Measurements from ENCODE around the gene UTF1.

Gene UTF1

GRCh38 chr10:133267293-133267692 lies 37.3 kb downstream of the UTF1 start:
- DNase-seq = no peak

DNA sequence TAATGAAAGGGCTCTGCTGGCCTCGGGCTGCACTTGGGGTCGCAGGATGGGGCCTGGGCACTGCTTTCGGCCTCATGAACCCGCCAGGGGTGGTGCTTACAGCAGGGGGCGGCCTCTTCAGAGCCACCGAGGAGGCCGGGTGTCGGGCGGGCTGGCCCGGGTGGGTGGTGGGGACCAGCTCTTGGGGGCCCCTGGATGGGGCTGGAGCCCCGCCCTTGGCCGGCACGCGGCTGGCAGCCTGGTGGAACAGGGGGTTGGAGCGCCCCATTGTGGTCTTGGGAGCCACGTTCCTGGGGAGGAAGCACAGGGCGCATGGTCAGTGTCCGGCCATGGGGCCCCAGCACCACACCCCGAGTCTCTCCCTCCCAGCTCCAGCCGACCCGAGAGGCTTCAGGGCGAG lies 37.8 kb downstream of the UTF1 start:
- no peak for DNase-seq

- no peak for DNase-seq
Observed at GRCh38 chr10:133268532-133268931, 38.5 kb downstream of the UTF1 start.

- DNase-seq = no peak
Observed at GRCh38 chr10:133269367-133269766, 39.4 kb downstream of the UTF1 start.

- no peak for DNase-seq
Observed at GRCh38 chr10:133270204-133270603, 40.2 kb downstream of the UTF1 start.

DNA sequence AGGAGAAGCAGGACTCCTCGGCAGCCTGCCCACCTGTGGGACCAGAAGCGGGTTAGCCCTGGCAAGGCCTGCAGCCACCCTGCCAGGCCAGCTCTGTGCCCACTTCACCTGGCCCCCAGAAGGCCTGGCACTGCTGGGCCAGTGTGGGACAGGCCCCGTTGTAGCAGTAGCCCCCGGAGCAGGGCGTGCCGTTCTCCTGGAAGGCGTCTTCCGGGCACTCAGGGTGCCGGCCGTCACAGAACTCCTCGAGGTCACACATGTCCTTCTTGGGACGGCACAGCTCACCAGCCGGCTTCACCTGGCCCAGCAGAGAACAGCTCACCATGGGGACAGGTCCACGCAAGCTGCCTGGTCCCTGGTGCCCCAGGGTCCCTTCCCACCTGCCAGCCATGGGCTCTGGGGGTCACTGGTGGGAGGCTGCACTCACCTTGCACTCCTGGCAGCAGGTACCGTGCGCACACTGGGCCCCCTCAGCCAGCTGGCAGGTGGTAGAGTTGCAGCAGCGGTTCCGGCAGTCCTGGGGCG lies 40.8 kb downstream of the UTF1 start:
- DNase-seq = no peak

- no peak for DNase-seq
Observed at GRCh38 chr10:133271521-133272300, 41.7 kb downstream of the UTF1 start.

- DNase-seq = no peak
Observed at GRCh38 chr10:133272301-133272963, 42.4 kb downstream of the UTF1 start.

- no peak for DNase-seq
Observed at GRCh38 chr10:133272964-133273420, 43.0 kb downstream of the UTF1 start.

DNA sequence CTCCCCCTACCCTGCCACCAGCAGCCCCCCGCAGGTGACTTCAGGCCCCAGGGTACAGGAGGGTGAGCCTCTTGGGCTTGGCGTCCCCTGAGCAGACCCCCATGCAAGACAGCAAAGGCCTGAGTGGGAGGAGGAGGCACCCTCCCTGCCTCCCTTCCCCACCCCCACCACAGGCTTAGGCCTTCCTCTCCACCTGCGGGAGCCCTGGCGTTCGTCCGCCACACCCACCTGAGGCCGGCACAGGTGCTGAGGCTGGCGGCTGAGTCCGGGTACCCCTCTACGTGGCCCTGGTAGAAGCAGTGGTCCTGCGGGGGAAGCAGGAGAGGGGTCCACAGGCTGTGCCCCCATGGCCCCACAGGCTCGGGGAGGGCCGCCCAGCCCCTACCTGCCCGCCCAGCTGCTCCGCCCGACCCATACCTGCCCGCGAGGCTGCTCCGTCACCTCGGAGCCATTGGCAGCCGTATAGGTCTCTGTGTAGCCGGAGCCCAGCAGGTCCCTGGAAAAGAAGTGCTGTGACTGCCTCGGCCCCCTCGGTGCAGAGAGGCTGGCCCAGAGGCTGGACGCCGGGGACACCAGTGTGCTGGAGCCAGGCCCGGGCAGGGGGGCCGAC lies 43.6 kb downstream of the UTF1 start:
- DNase-seq = no peak

DNA sequence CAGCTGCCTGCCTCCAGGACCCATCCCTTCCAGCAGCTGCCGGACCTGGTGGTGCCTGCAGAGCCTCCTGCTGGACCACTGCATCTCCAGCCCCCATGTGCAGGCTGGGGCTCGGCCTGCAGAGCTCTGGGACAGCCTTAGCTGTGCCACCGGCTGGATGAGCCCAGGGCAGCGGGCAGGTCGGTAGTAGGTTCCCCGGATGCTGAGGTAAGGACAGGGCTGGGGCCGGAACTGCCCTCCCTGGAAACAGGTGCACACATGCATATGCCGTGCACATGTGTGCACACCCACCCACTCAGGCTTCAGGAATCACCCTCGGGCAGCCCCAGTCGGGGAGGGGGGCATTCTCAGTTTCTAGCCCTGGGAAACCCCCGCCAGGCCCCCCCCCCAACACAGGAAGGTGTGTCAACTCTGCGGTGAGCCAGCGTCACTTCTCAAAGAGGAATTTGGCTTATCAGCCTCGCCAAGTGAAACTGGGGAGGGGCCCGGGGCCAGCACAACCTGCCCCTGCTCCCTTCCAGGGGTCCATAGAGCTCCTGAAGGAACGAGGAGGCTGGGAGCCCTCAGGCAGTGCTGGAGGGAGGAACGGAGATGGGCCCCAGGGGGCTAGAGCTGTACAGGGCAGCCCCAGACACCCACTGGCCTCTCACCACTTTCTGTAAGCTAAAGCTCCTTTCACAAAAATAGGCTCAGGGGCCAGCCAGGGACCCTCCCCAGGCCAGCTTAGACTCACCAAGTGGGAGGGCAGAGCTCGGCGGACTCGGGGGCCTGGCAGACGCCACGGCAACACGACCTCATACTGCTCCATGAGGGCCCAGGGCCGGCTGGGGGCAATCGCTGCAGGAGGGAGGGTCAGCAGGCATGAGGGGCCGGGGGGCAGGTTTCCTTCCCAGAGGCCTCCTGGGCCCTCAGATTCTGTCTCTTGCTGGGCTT lies 45.0 kb downstream of the UTF1 start:
- DNase-seq = peak; percentile 80 to 88

DNA sequence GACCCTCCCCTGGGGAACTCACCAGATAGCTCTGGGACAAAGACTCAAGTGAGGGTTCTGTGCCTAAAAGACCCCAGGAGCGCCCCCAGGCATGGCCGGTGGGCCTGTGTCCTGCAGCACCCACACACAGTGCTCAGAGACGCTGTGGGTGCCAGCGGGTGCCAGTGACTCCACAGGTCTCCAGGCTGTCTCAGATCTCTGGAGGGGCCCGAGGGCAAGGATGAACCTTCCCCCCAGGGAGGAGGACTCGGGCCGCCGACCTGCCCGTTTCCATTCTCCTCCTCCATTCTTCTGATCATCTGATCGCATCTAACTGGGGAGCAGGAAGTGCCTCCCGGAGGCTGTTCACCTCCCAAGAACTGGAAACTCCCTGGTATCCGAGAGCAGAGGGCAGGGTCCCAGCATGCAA lies 45.7 kb downstream of the UTF1 start:
- DNase-seq = peak in 1 of 2 experiments; percentile 37

- no peak for DNase-seq
Observed at GRCh38 chr10:133276100-133276434, 46.0 kb downstream of the UTF1 start.

- peak; percentile 60 to 68 for DNase-seq
Observed at GRCh38 chr10:133276435-133277201, 46.6 kb downstream of the UTF1 start, which contains the start of gene ADAM8. TSS of gene ADAM8 (minus strand) at chr10:133276868. CDS start at chr10:133276817, 51 bp downstream.

GRCh38 chr10:133277277-133277992 lies 47.4 kb downstream of the UTF1 start:
- DNase-seq = no peak

- no peak for DNase-seq
Observed at GRCh38 chr10:133277993-133278576, 48.1 kb downstream of the UTF1 start.

GRCh38 chr10:133278577-133279265 lies 48.7 kb downstream of the UTF1 start:
- peak in 1 of 2 experiments; percentile 40 for DNase-seq

DNA sequence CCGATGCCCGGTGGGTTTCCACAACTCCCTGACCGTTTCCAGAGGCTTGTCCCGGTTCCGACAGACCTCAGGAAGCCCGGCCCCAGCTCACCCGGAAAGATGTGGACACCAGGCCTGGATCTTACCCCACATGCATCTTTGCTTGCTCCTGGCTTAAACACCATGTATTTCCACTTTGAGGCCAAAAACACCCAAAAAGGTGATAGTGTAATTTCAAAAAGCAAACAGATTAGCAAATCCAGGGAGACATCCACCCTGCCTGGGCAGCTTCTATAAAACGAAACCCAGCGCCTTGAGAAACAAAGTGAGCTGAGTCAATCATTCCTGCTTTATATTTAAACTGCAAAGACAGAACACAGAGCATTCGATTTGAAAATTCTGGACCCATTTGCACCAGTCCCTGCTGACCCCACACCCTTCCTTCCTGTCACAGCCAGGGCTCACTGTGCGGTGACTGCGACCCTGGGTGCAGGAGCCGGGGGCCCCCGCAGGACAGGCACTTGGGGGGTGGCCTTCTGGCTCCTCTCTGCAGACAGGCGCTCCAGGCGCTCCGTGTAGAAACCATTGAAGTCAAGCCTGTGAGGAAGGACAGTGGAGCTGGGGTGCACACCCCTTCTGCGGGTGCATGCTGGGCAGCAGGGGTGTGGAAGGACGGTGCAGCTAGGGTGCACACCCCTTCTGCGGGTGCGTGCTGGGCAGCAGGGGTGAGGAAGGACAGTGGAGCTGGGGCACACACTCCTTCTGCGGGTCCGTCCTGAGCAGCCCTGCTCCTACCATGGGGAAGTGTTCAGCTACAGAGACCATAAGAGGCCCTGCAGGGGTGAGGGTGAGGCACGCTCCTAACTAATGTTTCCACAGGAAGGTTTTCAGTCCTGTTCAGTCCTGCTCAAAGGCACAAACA lies 49.6 kb downstream of the UTF1 start:
- DNase-seq = no peak
